HG03558 (cell line): Measurements from ENCODE around the gene ABCC8.

Experiments
- ATAC-seq: cut with Tn5 transposase; IDR thresholded peaks from one replicate; pipeline ENCODE4 v1.9.1; 2021; ENCODE audit warnings: moderate number of reproducible peaks; ENCODE audit not compliant: unreplicated experiment; ENCODE audit errors: extremely low read depth

ABCC8 gene

DNA sequence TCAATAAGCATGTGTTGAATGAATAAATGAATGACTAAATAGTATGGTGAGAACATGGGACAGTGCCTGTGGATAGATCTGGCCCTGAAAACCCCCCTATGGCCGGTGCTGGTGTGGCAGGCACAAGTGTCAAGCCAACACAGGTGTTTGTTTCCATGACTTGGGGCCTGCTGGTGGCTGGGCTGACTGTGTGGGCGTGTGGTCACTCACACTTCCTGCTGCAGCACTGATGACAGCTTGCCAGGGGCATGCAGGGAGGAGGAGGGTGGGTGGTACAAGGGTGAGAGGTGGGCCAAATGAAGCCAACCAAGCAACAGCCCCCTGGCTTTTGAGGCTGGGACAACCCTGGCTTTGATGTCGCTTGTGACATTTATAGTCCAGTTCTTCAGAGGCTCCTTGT, 30.3 kb upstream of the ABCC8 start:
- ATAC-seq = no peak

DNA sequence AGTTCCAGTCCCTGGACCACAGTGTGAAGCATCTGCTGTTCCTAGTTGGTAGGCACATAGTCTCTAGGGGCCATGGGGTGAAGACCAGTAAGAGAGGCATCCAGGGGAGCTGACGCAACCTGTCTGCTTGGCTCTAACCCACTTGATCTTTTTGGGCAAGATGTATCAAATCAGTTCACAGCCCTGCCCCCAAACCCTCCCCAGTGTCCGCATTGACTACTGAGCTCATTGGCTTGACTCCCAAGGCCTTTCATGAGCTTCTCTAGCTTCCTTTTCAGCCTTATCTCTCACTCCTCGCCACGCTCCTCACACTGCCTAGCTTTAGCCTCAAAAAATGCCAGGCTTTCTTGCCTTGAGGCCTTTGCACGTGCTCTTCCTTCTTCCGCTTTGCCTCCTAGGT, 29.7 kb upstream of the ABCC8 start:
- no peak for ATAC-seq

DNA sequence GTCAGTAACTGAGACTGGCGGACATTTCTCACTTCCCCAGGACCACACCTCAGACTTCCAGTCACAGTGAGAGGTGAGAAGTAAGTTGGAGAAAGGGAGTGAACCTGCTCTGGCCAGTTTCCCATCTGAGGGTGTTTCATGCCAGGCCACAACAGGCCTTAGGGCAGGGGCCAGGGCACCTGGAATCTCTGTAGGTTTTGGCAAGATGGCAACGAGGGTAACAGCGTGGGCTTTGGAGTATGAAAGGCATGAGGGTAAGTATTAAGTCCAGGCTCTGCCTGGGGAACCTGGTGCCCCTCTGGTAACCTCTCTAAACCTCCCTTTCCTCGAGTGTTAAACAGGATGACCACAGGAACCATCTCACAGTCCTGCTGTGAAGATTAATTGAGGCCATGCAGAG, 28.5 kb upstream of the ABCC8 start:
- no peak for ATAC-seq

DNA sequence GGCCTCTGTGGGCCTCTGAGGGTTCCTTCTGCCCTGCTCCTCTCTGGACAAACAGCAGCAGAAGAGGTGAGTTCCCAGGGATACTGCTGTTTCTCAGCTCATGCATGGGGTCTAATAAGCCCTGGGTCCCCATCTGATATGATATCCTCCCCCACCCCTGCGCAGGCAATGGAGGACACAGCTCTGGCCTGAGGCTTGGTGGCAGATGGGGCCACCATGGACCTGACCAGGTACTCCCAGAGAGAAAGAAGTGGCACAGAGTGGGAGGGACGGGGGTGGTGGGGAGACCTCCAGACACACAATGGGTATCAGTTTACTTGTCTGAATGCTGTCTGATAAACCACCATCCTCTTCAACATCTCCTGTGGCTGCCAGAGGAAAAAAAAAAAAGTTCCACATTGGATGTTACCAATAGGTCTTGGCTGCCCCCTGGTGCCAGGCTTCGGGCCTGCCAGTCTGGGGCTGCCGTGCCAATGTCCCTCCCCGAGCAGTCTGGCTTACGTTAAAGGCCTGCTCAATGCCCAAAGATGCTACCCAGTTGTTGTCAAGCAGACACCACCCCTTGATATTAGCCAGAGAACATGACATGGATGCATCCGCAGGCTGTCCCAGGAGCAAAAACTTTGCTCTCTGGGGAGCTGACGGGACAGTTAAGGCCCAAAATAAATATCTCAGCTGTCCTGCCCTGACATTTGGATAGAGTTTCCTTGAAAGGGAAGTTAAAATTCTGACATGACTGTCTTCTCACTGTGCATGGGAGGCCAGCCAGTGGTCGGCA, 27.9 kb upstream of the ABCC8 start:
- no peak for ATAC-seq

DNA sequence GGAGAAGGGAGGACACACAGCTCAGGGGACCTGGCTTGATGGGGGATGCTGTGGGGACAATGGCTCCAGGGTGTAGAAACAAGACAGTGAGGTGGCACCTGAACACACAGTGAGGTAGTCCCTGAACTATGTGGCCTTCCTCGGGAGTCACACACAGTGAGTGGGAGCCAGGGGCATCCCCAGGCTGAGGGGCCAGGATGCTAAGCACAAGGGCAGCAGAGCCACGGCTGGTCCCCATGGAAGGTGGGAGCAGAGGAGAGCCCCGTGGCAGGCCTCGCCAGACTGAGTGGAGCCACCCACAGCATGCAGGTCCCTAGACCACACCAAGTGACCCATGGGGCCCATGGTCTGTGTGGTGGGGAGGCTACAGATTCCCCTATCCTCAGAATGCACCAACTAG, 26.0 kb upstream of the ABCC8 start:
- ATAC-seq = no peak

DNA sequence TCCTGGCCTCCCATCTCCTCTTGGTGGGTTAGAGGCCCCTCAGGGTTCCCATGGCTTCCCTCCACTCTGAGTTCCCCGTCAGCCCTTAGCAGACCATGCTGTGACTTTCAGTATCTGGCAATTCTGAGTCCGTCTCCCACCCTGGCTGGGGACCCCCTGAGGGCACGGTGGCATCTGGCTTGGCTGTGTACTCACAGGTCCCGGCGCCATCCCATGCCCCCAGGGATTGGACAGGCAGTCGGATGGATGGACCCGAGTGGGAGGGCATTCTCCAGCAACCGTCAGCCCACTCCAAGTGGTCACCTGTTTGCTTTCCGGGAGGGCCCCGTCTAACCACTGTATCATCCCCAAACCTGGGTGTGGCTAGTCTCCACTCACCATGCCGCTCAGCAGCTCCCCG, 24.0 kb upstream of the ABCC8 start:
- no peak for ATAC-seq

DNA sequence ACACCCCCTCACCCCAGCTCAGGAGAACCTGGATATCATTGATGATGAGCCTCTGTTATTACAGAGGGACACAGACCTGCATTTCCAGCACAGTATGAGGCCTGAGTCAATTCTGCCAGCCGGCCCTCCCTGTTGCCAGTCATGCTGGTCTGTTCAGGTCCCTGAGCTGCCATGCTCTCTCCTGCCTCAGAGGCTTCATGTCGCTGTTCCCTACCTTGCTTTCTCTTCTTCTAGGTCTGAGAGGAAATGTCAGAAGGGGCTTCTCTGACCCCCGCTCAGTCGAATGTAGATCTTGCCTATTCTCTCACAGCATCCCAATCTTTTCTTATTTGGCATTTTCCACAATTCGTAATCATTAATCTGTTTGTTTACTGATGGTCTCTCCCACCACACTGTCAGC, 21.8 kb upstream of the ABCC8 start:
- no peak for ATAC-seq

DNA sequence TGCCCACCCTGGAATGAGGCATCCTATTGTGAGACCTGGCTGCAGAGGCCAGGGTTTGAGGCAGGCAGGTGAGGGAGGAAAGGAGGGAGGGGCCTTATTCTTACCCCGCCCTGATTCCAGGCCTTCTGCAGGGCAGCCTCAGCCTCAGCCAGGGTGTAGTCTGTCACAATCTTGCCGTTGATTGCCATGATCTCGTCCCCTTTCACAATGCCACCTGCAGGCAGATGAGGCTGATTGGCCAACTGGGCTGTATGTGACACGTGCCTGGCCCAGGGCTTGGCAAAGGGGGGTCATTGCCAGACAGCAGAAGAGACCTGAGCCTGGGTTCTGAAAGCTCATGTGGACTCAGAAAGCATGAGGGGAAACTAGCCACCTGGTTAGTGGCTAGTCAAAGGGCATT, 21.4 kb upstream of the ABCC8 start:
- ATAC-seq = no peak

DNA sequence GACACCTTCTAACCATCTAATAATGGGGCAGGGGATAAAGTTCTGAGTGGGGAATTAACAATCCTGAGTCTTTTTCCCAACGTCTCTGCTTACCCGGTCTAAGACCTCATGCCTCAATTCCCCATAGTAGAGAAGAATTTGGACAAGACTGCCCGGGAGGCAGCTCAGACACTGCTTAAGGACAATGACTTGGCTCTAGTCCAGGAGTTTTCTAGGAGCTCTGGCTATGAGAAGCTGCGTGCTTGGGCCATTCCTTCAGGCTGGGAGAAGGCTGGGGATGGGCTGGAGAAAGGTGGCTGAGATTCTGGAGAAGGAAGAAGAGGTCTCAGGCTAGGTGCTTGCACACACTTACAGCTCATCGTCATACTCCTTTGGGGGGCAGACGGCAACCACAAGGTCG, 19.8 kb upstream of the ABCC8 start:
- no peak for ATAC-seq

DNA sequence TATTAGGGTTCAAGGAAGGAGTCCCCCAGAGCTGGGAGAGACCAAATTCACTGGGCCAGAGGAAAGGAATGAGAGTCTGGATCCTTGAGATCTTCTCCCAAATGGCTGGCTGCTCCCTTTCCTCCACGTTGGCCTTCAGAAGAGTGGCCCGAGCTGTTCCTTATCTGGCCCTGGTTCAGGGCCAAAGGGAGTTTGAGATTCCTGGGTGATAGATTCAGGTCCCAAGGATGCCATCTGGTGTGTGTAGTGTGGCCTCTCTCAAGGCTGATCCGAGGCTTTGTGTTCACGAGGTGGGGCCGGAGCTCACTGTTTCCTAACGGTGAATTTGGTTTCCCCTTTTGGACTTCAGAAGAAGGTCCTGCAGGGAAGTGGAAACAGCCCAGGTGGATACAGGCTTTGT, 17.4 kb upstream of the ABCC8 start:
- ATAC-seq = no peak

DNA sequence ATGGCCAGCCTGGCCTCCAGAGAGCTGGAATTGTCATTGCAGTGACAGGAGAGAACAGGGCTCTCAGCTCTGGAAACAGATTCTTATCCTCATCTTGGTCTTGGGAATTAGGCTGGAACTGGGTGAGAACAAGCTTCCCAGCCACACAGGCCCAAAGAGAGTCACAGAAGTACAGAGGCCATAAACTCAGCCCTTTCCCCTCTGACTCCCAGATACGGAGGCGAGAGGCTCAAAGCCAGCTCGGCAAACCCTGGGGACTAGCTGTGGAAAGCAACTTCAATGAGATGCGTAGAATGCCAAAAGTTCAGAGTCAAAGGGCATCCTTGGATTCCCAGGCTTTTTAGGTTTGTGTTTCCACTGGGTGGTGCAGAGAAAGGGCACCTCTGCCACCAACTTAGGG, 14.3 kb upstream of the ABCC8 start:
- ATAC-seq = no peak

DNA sequence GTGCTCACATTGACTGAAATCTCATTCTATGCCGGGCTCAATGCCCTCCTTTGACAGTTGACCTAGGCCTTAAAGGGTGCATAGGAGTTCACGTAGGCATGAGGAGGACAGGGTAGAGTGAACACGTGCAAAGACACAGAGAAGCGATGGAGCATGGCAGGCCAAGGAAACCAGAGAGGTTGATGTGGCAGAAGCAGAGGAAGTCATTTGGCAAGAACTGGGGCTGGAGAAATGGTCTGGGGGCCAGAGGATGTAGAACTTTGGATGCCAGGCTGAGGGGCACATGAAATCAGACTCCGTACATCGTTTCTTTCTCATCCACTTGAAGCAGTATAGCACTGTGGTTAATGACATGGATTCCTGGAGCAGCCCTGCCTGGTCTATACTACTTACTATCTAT, 13.6 kb upstream of the ABCC8 start:
- no peak for ATAC-seq

DNA sequence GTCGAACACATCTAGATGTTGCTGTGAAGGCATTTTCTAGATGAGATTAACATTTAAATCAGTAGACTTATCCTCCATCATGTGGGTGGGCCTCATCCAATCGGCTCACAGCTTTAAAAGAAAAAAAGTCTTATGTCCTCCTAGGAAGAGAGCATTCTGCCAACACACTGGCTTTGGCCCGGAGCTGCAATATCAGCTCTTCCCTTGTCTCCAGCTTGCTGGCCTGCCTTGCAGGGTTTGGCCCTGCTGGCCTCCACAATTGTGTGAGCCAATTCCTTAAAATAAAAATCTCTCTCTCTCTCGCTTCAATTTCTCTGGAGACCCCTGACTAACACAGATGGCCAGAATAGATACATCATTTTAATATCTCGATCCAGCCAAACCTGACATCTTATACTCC, 13.1 kb upstream of the ABCC8 start:
- ATAC-seq = no peak

DNA sequence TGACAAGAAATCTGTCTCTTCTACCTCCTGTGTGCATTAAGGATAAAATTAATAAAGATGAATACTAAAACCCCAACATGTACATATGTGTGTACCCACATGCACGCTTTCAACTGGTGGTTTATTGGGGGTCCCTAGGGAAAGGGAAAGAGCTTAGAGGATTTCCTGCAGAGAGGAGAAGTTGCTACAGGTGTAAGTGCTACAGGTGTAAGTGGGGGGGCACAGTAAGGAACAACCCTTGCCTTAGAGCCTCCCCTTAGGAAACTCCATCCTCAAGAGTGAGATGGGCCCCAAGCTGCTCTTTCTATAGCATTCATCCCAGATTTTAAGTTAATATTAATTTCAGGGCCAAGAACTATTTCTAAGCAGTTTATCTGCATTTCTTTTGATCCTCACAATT, 11.9 kb upstream of the ABCC8 start:
- no peak for ATAC-seq

DNA sequence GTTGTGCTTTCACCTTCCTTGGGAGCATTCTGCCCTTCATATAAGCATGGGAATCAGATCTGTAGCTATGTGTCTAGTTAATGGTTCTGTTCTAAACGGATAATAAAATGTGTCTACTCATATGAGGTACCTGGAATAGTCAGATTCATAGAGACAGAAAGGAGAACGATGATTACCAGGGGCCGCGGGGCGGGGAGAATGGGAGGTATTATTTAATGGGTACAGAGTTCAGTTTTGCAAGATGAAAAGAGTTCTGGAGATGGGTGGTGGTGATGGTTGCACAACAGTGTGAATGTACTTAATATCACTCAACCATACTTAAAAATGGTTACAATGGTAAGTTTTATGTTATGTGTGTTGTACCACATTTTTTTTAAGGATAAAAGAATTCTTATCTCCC, 10.0 kb upstream of the ABCC8 start:
- ATAC-seq = no peak

DNA sequence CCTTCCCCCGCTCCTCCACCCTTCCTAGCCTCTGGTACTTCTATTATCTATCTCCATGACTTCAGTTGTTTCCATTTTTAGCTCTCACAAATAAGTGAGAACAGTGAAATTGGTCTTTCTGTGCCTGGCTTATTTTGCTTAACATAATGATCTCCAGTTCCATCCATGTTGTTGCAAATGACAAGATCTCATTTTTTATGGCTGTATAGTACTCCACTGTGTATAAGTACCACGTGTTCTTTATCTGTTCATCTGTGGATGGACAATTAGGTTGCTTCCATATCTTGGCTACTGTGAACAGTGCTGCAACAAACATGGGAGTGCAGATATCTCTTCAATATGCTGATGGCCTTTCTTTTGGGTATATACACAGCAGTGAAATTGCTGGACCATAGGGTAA, 6.9 kb upstream of the ABCC8 start:
- no peak for ATAC-seq

DNA sequence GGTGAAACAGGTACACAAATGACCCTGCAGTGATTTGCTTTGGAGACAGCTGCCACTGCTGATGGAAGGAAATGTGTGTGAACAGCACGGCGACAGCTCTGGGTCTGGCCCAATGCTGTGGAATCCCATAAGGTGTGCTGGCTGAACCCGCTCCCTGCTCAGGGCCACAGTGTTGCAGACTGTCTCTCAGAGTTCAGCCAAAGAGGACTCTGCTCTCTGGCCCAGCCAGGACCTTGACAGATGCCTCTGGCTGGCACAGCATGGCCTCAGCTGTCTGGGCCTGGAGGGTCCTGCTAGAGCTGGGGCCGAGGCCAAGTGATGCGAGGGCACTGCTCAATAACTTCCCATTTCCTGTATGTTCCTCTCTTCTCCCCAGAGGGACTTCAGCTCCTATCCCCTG, 5.3 kb upstream of the ABCC8 start:
- ATAC-seq = no peak

DNA sequence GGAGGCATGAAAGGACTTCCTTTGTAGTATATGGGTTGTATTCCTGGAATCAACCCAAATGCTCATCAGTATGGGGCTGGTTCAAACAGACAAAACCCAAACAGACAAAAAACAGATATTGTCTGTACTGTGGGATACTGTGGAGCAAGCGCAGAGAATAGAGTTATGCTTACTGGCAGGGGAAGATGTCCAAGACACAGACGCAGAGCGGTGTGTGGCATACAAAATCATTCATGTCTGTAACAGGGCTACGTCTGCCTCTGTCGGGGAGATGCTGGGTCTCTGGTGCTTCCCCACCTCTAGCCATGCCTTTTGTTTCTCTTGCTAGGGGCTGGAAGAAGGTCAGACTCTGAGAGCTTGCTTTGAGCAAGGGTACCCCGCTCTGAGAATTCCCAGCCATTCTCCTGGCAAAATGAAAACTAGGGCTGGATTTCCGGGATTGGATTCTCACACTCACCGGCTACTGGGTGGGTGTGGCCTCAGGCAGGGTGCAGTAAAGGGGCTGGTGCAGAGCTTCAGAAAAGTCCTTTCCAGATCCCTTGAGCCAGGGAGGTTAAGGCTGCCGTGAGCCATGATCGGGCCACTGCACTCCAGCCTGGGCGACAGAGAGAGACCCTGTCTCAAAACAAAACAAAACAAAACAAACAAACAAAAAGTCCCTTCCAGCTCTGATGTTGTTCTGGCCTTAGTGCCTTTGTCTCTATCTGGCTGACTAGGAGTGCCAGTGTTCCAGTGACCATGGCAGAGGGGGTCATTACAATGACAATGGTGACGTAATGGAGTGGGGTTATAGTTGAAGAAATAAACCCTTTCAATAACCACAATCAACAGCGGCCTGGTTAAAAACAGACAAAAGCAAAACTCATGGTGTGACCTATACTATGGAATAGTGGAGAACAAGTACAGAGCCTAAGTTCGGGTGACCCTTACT, 2.9 kb upstream of the ABCC8 start:
- no peak for ATAC-seq

DNA sequence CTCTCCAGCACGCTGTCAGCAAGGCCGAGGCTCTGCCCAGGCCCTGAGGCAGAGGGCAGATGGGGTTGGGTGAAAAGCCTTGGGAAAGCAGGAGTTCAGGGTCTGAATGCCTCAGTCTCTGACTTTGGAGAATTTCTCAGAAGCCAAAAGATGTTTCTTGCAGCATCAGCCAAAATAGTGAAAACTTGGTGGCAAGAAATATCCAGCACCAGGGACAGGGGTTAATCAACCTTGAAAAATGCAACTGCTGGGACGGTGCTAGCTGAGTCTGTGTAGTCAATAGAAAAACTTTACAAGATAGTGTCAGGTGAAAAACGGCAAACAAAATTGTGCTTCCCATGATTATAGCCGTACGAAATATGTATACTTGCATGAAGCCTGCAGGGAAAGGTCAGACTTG, 1.4 kb upstream of the ABCC8 start:
- no peak for ATAC-seq

DNA sequence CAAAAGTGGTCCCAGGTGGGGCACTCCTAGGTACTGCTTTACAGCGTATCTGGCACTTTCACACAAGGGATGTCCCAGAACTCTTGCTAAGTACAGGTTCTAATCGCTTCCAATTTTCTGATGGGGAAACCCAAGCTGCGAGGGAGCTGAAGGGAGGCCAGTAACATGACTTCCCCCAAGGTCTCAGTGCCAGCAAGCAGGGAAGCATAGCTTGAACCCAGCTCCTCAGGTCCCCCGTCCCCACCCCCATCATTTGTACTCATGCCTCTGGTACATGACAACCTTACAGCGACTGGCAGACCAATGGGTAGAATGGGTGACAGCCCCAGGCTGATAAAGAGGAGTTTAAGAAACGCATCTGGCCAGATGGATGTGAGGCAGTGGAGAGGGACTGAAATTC, 716 bp upstream of the ABCC8 start:
- ATAC-seq = no peak

DNA sequence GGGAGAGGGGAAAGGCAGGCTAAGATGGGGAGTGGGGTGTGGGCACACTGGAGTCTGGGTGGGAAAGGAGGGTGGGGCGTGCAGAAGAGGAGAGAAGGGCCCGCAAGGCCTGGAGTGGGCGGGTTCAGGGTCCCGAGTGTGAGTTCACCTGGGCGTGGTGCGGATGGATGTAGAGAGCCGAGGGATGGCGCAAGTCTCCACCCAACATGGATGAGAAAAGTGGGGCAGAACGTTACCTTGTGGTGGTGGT, 364 bp upstream of the ABCC8 start:
- ATAC-seq = no peak
